ENCODE results near the gene HOXC6.

HOXC6 gene

GRCh38 chr12:54047160-54047963, 19.1 kb downstream of the HOXC6 start:
- DNase-seq = no peak
- H3K27ac ChIP-seq = no peak overlapping the region
- no peak overlapping the region for H3K4me3 ChIP-seq
- H3K27me3 ChIP-seq = no peaks in the 10 kb centered on the region
- no peak for TF ChIP-seq CTCF (IDR thresholded peaks at IDR 0.05)
- H3K36me3 ChIP-seq = no peaks in the 10 kb centered on the region
- H3K4me1 ChIP-seq = peaks cover 0 to 19% (median 9%) of the 10 kb centered on the region in 4 donors
- intact Hi-C loops (cut with DNase I; ENCODE audit: low total_unique reads) = no loop called here
- no peaks in the 10 kb centered on the region for H3K9me3 ChIP-seq

- H3K4me1 ChIP-seq = peaks cover 0 to 23% (median 15%) of the 10 kb centered on the region in 4 donors
- H3K36me3 ChIP-seq = no peaks in the 10 kb centered on the region
- intact Hi-C loops (cut with DNase I; ENCODE audit: low total_unique reads) = no loop called here
- H3K27ac ChIP-seq = no peak overlapping the region
- no peak overlapping the region for H3K4me3 ChIP-seq
- TF ChIP-seq CTCF (IDR thresholded peaks at IDR 0.05) = no peak
- H3K27me3 ChIP-seq = no peaks in the 10 kb centered on the region
- no peak for DNase-seq
- H3K9me3 ChIP-seq = no peaks in the 10 kb centered on the region
Observed at GRCh38 chr12:54047964-54048303, 19.7 kb downstream of the HOXC6 start.

GRCh38 chr12:54048406-54049093, 20.3 kb downstream of the HOXC6 start:
- H3K36me3 ChIP-seq = no peaks in the 10 kb centered on the region
- intact Hi-C loops (cut with DNase I; ENCODE audit: low total_unique reads) = no loop called here
- H3K9me3 ChIP-seq = no peaks in the 10 kb centered on the region
- H3K27ac ChIP-seq = no peak overlapping the region
- H3K4me3 ChIP-seq = no peak overlapping the region
- H3K27me3 ChIP-seq = no peaks in the 10 kb centered on the region
- no peak for DNase-seq
- TF ChIP-seq CTCF (IDR thresholded peaks at IDR 0.05) = no peak
- peaks cover 0 to 22% (median 18%) of the 10 kb centered on the region in 4 donors for H3K4me1 ChIP-seq

- H3K27me3 ChIP-seq = no peaks in the 10 kb centered on the region
- H3K27ac ChIP-seq = no peak overlapping the region
- H3K9me3 ChIP-seq = no peaks in the 10 kb centered on the region
- H3K4me3 ChIP-seq = no peak overlapping the region
- H3K4me1 ChIP-seq = peaks cover 0 to 22% (median 17%) of the 10 kb centered on the region in 4 donors
- intact Hi-C loops (cut with DNase I; ENCODE audit: low total_unique reads) = no loop called here
- no peak for DNase-seq
- no peak for TF ChIP-seq CTCF (IDR thresholded peaks at IDR 0.05)
- H3K36me3 ChIP-seq = no peaks in the 10 kb centered on the region
Observed at GRCh38 chr12:54049108-54049507, 20.9 kb downstream of the HOXC6 start.

GRCh38 chr12:54050482-54050810, 22.2 kb downstream of the HOXC6 start:
- DNase-seq = no peak
- intact Hi-C loops (cut with DNase I; ENCODE audit: low total_unique reads) = no loop called here
- no peaks in the 10 kb centered on the region for H3K27me3 ChIP-seq

More at GRCh38 chr12:54050482-54050810, 22.2 kb downstream of the HOXC6 start:
- Histone ChIP-seq H3K4me3 (no peak overlapping the region), H3K27ac (no peak overlapping the region), H3K9me3 (no peaks in the 10 kb centered on the region), H3K36me3 (no peaks in the 10 kb centered on the region), H3K4me1 (peaks cover 0 to 28% (median 17%) of the 10 kb centered on the region in 4 donors)
- no peak for TF ChIP-seq CTCF (IDR thresholded peaks at IDR 0.05)

Data from tibial artery (tissue), 4 donors.